Ovary (tissue), 9 donors: ENCODE measurements around the gene LGR4. TPM values are rescaled to one million over a fixed set of nuclear protein-coding genes. Genes with fewer than 3 reads are reported as not detected.

ENCODE experiments used
- DNase-seq, 5 donors: peaks; one replicate each; pipeline ENCODE4 v3.0.0-alpha.2; 2019 to 2020
- H3K27ac ChIP-seq, 2 donors: fragments of 200-600 bp; one replicate each; pipeline versions ENCODE4 v1.5.1 to v1.8.0; 2019 to 2022
- H3K27me3 ChIP-seq: fragments of 200-600 bp; one replicate; pipeline ENCODE4 v1.8.0; 2022
- H3K36me3 ChIP-seq: fragments of 200-600 bp; sonication (generic); one replicate; pipeline ENCODE4 v1.5.1; 2019
- H3K4me1 ChIP-seq: one replicate; pipeline ENCODE4 v1.8.1; 2013; ENCODE audit warnings: mild to moderate bottlenecking, moderate library complexity; ENCODE audit not compliant: insufficient read depth
- H3K4me3 ChIP-seq: fragments of 200-600 bp; sonication (generic); one replicate; pipeline ENCODE4 v1.5.1; 2017
- H3K9me3 ChIP-seq, 2 donors: fragments of 200-600 bp in 1 of 2; sonication (generic) in 1 of 2; one replicate each; pipeline versions ENCODE4 v1.5.1 to v1.8.1; 2013 to 2019; ENCODE audit warnings: mild to moderate bottlenecking in 1 of 2, moderate library complexity in 1 of 2
- EP300 ChIP-seq: sonication (generic); formaldehyde crosslinking; IDR thresholded peaks from one replicate; pipeline ENCODE4 v1.6.1; 2017; ENCODE audit warnings: antibody characterized with exemption
- POLR2A ChIP-seq: fragments of 450-650 bp; IDR thresholded peaks from one replicate; pipeline ENCODE4 v1.6.1; 2017; ENCODE audit warnings: antibody characterized with exemption, mild to moderate bottlenecking, moderate library complexity
- WGBS, 3 donors: extraction: QIAGEN DNeasy Blood & Tissue Kit in 1 of 3; methylation state at CpG; one replicate each; pipeline versions ENCODE4 v1.1.5 to v1.1.7; 2013 to 2017; 5-methylcytosine and 5-hydroxymethylcytosine counted together
- intact Hi-C, 4 donors: fragments of 100-400 bp; cut with DNase I; formaldehyde crosslinking; loops; one replicate each; pipeline versions ENCODE4 v1.11.0 to v1.15.1; 2022 to 2023
- polyA plus RNA-seq, 2 donors: library from polyadenylated mRNA; stranded (reverse); fragments of 200-250 nt in 1 of 2; fragments of 350-450 nt in 1 of 2; fragmentation: Illumina TruSeq in 1 of 2; extraction: RNeasy Lipid Tissue Mini Kit (QIAGEN cat#74804) in 1 of 2; gene quantifications; one replicate each; pipeline ENCODE4 v1.2.3, GENCODE V29; 2013 to 2014
- total RNA-seq, 7 donors: library from RNA; depleted of rRNA in 2 of 7; stranded (reverse); fragments of >200 nt in 2 of 7; fragmentation: NEBNext Ultra II Directional in 3 of 7; extraction: Animal tissue kit (Norgen Biotek cat#: 25700) in 3 of 7; gene quantifications; one replicate each; pipeline versions ENCODE4 v1.1.0 to v1.2.4, GENCODE V29; 2016 to 2023
- TF ChIP-seq, protein P1 (sequence below), 3 donors: fragments of 450-650 bp in 2 of 3; fragments of 200-600 bp in 1 of 3; IDR thresholded peaks; one replicate each; pipeline versions ENCODE4 v1.5.1 to v1.8.0; 2016 to 2022; ENCODE audit warnings: antibody characterized with exemption in 3 of 3, mild to moderate bottlenecking in 1 of 3
- donor health status: DM: no; HTN: no; CAD: no; lungs with moderate emphysema.
- donor health status: DM: no; HTN: no; CAD: no.
- donor health status: Bipolar disorder and iron deficiency.
- donor health status: DM: yes; HTN: yes; CAD: no.
- donor health status: DM: no; HTN: no; CAD: no.
- donor health status: DM: yes; HTN: yes; CAD: no.

LGR4 gene
- total and polyA plus RNA-seq, 9 donors = 15.3 to 51.1 (median 32.3) TPM

DNA sequence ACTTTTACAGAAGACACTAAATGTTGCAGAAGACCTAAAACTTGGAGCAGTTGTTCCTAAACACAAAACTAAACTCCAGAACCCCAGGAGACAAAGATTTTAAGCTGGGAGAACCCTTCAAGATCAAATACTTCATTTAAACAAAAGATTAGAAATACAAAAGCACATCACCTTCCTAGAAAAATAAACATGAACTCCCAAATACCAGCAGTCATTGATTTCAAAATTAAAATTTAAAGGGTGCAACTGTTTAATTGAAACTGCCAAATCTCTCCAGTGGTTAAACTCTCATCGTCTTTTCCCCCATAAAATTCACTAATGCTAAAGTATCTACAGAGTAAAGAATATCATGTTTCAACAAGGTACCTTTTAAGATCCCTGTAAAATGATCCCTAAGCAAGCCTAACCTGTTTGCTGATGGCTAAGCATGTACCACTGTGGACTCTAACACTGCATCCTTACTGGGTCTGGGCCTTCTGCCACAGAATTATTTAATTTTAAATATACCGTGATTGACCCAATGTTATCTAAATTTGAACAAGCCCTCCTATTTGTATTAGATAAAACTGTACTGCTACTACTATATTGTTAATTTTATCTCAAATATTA lies 55.9 kb downstream of the LGR4 start:
- 80 to 83% (median 81%) methylated on average over 2 of the region's 2 CpGs for WGBS, 3 donors
- no peak overlapping the region for H3K27ac ChIP-seq
- TF ChIP-seq, protein P1, sequence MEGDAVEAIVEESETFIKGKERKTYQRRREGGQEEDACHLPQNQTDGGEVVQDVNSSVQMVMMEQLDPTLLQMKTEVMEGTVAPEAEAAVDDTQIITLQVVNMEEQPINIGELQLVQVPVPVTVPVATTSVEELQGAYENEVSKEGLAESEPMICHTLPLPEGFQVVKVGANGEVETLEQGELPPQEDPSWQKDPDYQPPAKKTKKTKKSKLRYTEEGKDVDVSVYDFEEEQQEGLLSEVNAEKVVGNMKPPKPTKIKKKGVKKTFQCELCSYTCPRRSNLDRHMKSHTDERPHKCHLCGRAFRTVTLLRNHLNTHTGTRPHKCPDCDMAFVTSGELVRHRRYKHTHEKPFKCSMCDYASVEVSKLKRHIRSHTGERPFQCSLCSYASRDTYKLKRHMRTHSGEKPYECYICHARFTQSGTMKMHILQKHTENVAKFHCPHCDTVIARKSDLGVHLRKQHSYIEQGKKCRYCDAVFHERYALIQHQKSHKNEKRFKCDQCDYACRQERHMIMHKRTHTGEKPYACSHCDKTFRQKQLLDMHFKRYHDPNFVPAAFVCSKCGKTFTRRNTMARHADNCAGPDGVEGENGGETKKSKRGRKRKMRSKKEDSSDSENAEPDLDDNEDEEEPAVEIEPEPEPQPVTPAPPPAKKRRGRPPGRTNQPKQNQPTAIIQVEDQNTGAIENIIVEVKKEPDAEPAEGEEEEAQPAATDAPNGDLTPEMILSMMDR (IDR thresholded peaks at IDR 0.05) = no peak
- TF ChIP-seq EP300 (no peak), POLR2A (no peak)
- H3K27me3 ChIP-seq = no peaks in the 10 kb centered on the region
- no peaks in the 10 kb centered on the region for H3K36me3 ChIP-seq
- no peak for DNase-seq
- no peak overlapping the region for H3K4me3 ChIP-seq
- no peaks in the 10 kb centered on the region for H3K4me1 ChIP-seq
- intact Hi-C loops = loop anchor here in 1 of 4 donors (10.0 kb wide), 1 partner anchor 48 kb away; no protein-coding TSS in a partner anchor
- H3K9me3 ChIP-seq = no peaks in the 10 kb centered on the region

DNA sequence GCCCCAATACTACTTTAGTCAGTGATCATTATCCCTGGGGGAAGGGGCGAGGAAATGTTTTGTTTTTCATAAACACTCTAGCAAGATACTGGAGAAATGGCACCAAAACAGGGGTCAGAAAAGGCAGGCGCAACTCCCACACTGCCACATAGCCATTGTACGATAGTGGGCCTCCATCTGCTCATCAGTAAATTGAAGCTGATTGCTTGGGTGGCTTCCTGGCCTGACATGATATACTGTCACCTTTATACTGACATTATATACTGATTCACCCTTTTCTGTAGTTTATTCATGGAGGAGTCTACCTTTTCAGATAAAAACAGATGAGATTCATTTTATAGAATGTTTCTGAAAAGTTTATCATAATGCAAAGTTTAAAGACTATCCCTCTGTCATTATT lies 57.9 kb downstream of the LGR4 start:
- no peak for TF ChIP-seq POLR2A
- no peak for TF ChIP-seq EP300
- TF ChIP-seq, protein P1 (IDR thresholded peaks at IDR 0.05) = no peak
- Histone ChIP-seq H3K27me3 (no peaks in the 10 kb centered on the region), H3K4me1 (no peaks in the 10 kb centered on the region), H3K27ac (no peak overlapping the region), H3K4me3 (no peak overlapping the region), H3K9me3 (no peaks in the 10 kb centered on the region), H3K36me3 (no peaks in the 10 kb centered on the region)
- no peak for DNase-seq
- WGBS, 3 donors = 70 to 84% (median 79%) methylated on average over 3 of the region's 3 CpGs
- intact Hi-C loops = loop anchor here in 1 of 4 donors (10.0 kb wide), 1 partner anchor 50 kb away; no protein-coding TSS in a partner anchor

DNA sequence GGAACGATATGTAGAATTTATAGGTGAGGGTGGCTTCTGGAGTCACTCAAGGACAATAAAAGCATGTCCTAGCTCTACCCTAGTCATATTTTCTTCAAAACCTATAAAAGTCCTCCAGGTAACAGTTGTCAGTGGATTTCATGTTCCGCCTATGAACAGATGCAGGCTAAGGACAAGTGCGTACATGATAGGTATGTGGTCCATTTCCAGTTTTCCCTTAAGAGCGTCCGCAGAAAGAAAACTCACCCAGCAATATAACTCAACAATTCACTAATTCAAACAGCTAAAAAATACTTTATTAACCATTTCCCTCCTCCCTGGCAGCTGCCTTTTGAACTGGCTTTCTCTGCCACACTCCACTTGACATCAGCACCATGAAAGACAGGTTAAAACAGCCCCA lies 59.4 kb downstream of the LGR4 start:
- 94 to 98% (median 95%) methylated on average over 5 of the region's 5 CpGs for WGBS, 3 donors

GRCh38 chr11:27412192-27412691 lies 60.3 kb downstream of the LGR4 start:
- H3K4me3 ChIP-seq = no peak overlapping the region
- H3K27ac ChIP-seq = no peak overlapping the region
- intact Hi-C loops = loop anchor here in 1 of 4 donors (10.0 kb wide), 1 partner anchor 53 kb away; no protein-coding TSS in a partner anchor
- no peaks in the 10 kb centered on the region for H3K27me3 ChIP-seq
- no peaks in the 10 kb centered on the region for H3K4me1 ChIP-seq
- DNase-seq = no peak
- H3K9me3 ChIP-seq = no peaks in the 10 kb centered on the region
- no peaks in the 10 kb centered on the region for H3K36me3 ChIP-seq
- TF ChIP-seq POLR2A (no peak), EP300 (no peak)
- TF ChIP-seq, protein P1 (IDR thresholded peaks at IDR 0.05) = no peak

More for the DNA sequence above, 59.4 kb downstream of the LGR4 start:
- Histone ChIP-seq H3K9me3 (no peaks in the 10 kb centered on the region), H3K4me3 (no peak overlapping the region), H3K36me3 (no peaks in the 10 kb centered on the region), H3K4me1 (no peaks in the 10 kb centered on the region), H3K27ac (no peak overlapping the region), H3K27me3 (no peaks in the 10 kb centered on the region)
- DNase-seq = no peak
- intact Hi-C loops = loop anchor here in 1 of 4 donors (10.0 kb wide), 1 partner anchor 52 kb away; no protein-coding TSS in a partner anchor
- TF ChIP-seq POLR2A = no peak
- no peak for TF ChIP-seq EP300
- TF ChIP-seq, protein P1 (IDR thresholded peaks at IDR 0.05) = no peak
